MCF 10A (cell line): Measurements from ENCODE around the gene MAGEF1. TPM values are rescaled to one million over a fixed set of nuclear protein-coding genes. Genes with fewer than 3 reads are reported as not detected.

Experiments used
- BruUV-seq: library from RNA; stranded (reverse); fragments of 400-500 nt; replicated peaks from 2 replicates; lab custom pipeline; 2021; lab: Mats Ljungman, UMichigan
- CTCF ChIA-PET: fragments of 300-600 bp; sonication (Branson Sonifier 250); formaldehyde crosslinking; extraction: SDS; loops from one replicate; lab custom pipeline; 2021; ENCODE audit warnings: antibody characterized with exemption, inconsistent platforms; lab: Yijun Ruan, JAX
- POLR2A ChIA-PET: fragments of 300-600, 350-650 bp; sonication (Branson Sonifier 250); formaldehyde crosslinking; extraction: SDS; loops from one replicate; lab custom pipeline; 2020; ENCODE audit warnings: antibody characterized with exemption, inconsistent platforms; lab: Yijun Ruan, JAX
- DNase-seq: peaks from one replicate; pipeline ENCODE4 v3.0.0-alpha.2; 2018; ENCODE audit not compliant: unreplicated experiment
- H3K27ac Mint-ChIP-seq: one replicate; pipeline ENCODE4 v1.8.0; 2022; ENCODE audit warnings: mild to moderate bottlenecking, low read depth, mixed read lengths; ENCODE audit not compliant: unreplicated experiment
- H3K27me3 Mint-ChIP-seq: one replicate; pipeline ENCODE4 v1.8.0; 2022; ENCODE audit warnings: mixed read lengths; ENCODE audit not compliant: insufficient read depth, unreplicated experiment
- H3K36me3 Mint-ChIP-seq: one replicate; pipeline ENCODE4 v1.8.0; 2022; ENCODE audit warnings: mild to moderate bottlenecking, moderate library complexity, mixed read lengths; ENCODE audit not compliant: insufficient read depth, unreplicated experiment
- H3K4me1 Mint-ChIP-seq: one replicate; pipeline ENCODE4 v1.8.0; 2022; ENCODE audit warnings: mixed read lengths; ENCODE audit not compliant: insufficient read depth, unreplicated experiment
- H3K4me3 Mint-ChIP-seq: one replicate; pipeline ENCODE4 v1.8.0; 2022; ENCODE audit warnings: mild to moderate bottlenecking, moderate library complexity, mixed read lengths; ENCODE audit not compliant: unreplicated experiment
- H3K9me3 Mint-ChIP-seq: one replicate; pipeline ENCODE4 v1.8.0; 2022; ENCODE audit warnings: mixed read lengths; ENCODE audit not compliant: unreplicated experiment
- intact Hi-C: fragments of 100-400 bp; cut with micrococcal nuclease; formaldehyde crosslinking; loops from 2 replicates; pipeline ENCODE4 v1.14.1; 2022
- total RNA-seq: library from RNA; stranded (reverse); gene quantifications from 2 replicates; pipeline ENCODE4 v1.2.3, GENCODE V29; 2022
- TF ChIP-seq, protein P1 (sequence below): fragments of 200-600 bp; IDR thresholded peaks from one replicate; pipeline ENCODE4 v1.8.0; 2022; ENCODE audit warnings: antibody characterized with exemption, mild to moderate bottlenecking; ENCODE audit not compliant: unreplicated experiment

The MAGEF1 gene
- total RNA-seq, 1 experiment from 2014 or later = 34.5 TPM

DNA sequence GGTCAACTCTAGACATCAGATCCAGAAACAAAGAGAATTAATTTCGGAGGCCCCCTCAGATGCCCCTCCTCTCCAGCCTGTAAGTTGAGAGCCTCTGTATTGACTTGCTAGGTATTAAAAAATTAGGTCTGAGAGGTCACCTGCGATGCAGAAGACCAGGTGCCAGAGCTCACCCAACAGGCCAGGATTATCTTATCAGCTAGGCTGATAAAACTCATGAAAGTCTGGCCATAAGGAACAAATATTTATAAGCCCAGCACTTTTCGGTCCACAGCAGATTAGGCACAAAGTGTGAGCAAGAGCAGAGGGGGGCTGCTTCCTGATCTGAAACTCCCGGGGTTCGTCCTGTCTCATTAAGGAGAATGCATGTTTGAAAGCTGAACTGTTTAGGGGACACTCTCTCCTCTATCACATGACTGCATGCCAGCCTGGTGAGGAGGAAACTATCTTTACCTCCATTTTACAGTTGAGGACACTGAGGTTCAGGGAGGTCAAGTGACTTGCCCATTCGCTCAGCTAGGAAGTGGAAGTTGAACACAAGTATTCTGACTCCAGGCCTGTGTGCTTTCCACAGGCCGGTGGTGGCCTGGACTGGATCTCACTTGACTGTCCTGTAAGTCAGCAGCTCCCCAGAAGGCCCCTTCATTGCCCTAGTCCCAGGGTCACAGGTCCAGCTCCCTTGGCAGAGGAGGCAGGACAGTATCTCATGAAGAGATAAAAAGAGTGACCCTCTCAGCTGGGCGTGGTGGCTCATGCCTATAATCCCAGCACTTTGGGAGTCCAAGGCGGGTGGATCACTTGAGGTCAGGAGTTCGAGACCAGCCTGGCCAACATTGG lies 39.6 kb upstream of the MAGEF1 start:
- peaks cover 18% of the 10 kb centered on the region for H3K4me1 Mint-ChIP-seq
- no peaks in the 10 kb centered on the region for H3K27me3 Mint-ChIP-seq
- no peak for DNase-seq
- H3K36me3 Mint-ChIP-seq = no peaks in the 10 kb centered on the region
- TF ChIP-seq, protein P1, sequence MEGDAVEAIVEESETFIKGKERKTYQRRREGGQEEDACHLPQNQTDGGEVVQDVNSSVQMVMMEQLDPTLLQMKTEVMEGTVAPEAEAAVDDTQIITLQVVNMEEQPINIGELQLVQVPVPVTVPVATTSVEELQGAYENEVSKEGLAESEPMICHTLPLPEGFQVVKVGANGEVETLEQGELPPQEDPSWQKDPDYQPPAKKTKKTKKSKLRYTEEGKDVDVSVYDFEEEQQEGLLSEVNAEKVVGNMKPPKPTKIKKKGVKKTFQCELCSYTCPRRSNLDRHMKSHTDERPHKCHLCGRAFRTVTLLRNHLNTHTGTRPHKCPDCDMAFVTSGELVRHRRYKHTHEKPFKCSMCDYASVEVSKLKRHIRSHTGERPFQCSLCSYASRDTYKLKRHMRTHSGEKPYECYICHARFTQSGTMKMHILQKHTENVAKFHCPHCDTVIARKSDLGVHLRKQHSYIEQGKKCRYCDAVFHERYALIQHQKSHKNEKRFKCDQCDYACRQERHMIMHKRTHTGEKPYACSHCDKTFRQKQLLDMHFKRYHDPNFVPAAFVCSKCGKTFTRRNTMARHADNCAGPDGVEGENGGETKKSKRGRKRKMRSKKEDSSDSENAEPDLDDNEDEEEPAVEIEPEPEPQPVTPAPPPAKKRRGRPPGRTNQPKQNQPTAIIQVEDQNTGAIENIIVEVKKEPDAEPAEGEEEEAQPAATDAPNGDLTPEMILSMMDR = no peak
- intact Hi-C loops = no loop called here
- no TSS peak for BruUV-seq
- ChIA-PET CTCF (interaction anchor here (0.6 to 4.8 kb wide), 8 partner anchors 8 to 458 kb away, joined by 3 to 33 read pairs (median 5); partner anchors contain the start of gene EPHB3), POLR2A (interaction anchor here (0.7 to 5.7 kb wide), 5 partner anchors 11 to 190 kb away, joined by 3 to 71 read pairs (median 4); partner anchors contain the start of gene EPHB3)
- H3K9me3 Mint-ChIP-seq = no peaks in the 10 kb centered on the region
- no peak overlapping the region for H3K4me3 Mint-ChIP-seq
- no peak overlapping the region for H3K27ac Mint-ChIP-seq

DNA sequence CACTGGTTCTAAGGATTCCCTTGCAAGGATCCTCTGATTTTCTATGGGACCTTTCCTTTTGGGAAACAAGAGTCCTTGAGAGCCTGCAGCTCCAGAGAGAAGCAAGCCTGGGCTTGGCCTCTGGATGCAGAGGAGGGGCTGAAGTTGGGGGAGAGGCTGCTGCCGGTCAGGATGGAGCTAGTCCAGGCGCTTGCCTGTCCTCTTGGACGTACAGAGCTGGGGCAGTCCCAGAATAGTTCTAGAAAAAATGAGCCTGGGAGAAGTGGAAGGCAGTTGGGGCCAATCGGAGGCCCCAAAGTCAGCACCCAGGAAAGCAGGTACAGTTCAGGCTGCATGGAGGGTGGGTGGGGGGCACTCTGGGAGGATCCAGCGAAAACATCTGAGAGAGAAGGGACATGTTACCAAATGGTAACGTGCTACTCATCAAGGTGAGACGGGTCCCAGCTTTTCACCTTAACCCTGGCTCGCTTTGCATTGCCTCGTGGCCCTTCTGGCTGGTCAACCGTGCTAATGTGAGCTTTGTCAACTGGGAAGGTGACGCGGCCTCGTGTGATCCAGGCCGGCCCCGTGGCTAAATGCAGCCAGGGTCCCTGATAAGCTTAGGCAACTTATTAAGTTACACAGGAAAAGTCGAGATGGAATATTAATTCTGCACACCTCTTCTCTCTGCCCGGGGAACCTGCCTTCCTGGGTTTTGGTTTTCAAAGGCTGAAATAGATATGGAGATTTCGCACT lies 38.7 kb upstream of the MAGEF1 start:
- no TSS peak for BruUV-seq
- no peak for DNase-seq
- H3K9me3 Mint-ChIP-seq = no peaks in the 10 kb centered on the region
- no peak overlapping the region for H3K27ac Mint-ChIP-seq
- ChIA-PET CTCF (interaction anchor here (0.6 to 4.8 kb wide), 7 partner anchors 9 to 323 kb away, joined by 3 to 33 read pairs (median 4); no protein-coding TSS in a partner anchor), POLR2A (interaction anchor here (0.7 to 5.7 kb wide), 8 partner anchors 10 to 189 kb away, joined by 3 to 71 read pairs (median 4); partner anchors contain the start of gene EPHB3)
- H3K27me3 Mint-ChIP-seq = no peaks in the 10 kb centered on the region
- H3K4me3 Mint-ChIP-seq = no peak overlapping the region
- no peaks in the 10 kb centered on the region for H3K36me3 Mint-ChIP-seq
- TF ChIP-seq, protein P1 = no peak
- peaks cover 18% of the 10 kb centered on the region for H3K4me1 Mint-ChIP-seq
- intact Hi-C loops = no loop called here

DNA sequence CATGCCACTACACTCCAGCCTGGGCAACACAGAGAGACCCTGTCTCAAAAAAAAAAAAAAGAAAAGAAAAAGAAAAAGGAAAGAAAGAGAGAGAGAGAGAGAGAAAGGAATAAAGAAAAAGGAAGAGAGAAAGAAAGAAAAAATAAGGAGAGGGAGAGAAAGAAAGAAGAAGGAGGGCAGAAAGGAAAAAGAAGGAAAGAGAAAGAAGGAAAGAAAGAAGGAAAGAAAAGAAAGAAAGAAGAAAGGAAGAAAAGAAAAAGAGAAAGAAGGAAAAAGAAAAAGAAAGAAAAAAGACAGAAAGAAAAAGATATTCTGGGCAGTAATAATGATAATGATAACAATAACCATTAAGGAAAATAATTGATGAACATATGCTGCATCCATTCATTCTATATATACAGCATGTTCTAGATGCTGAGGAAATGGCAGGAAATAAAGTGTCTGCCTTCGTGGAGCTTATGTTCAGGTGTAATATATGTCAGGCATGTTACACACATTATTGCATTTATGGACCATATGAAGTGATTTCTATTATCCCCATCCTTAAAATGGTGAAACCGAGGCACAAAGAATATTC lies 37.4 kb upstream of the MAGEF1 start:
- BruUV-seq = no TSS peak
- no peaks in the 10 kb centered on the region for H3K9me3 Mint-ChIP-seq
- POLR2A ChIA-PET = interaction anchor here (0.6 to 5.7 kb wide), 18 partner anchors 8 to 187 kb away, joined by 3 to 71 read pairs (median 5); partner anchors contain the start of genes EPHB3 and MAGEF1
- H3K4me1 Mint-ChIP-seq = peaks cover 18% of the 10 kb centered on the region
- no peak overlapping the region for H3K27ac Mint-ChIP-seq
- no peaks in the 10 kb centered on the region for H3K27me3 Mint-ChIP-seq
- TF ChIP-seq, protein P1 = no peak
- CTCF ChIA-PET = interaction anchor here (0.6 to 4.8 kb wide), 21 partner anchors 8 to 322 kb away, joined by 3 to 33 read pairs (median 4); no protein-coding TSS in a partner anchor
- no peak for DNase-seq
- no peak overlapping the region for H3K4me3 Mint-ChIP-seq
- intact Hi-C loops = loop anchor here (2.0 kb wide), 1 partner anchor 28 kb away; no protein-coding TSS in a partner anchor
- no peaks in the 10 kb centered on the region for H3K36me3 Mint-ChIP-seq
